MM.1S (cell line): Measurements from ENCODE around the gene USP50.

Experiments used
- CTCF ChIP-seq: fragments of 300-600 bp; sonication (generic); IDR thresholded peaks from 2 replicates; pipeline ENCODE4 v1.5.1; 2016; ENCODE audit warnings: antibody characterized with exemption, low read length, mixed read lengths
- EZH2 ChIP-seq: fragments of 300-600 bp; sonication (generic); optimal IDR thresholded peaks from 2 replicates; pipeline ENCODE3; 2017; ENCODE audit warnings: low read depth, mild to moderate bottlenecking, antibody characterized with exemption, low read length, mixed read lengths

GRCh38 chr15:50593761-50594160 lies 47.3 kb upstream of the USP50 start:
- no peak for TF ChIP-seq CTCF
- TF ChIP-seq EZH2, result no peak
